DND-41 (cell line): Measurements from ENCODE around the gene FOCAD.
"Not testable (repeated sequence)": the region's sequence is repeated elsewhere in the genome, so short reads cannot be mapped to it uniquely, and the experiment has no call there.

Experiments used
- ATAC-seq: fragments of 200-7000 bp; cut with Tn5 transposase; 3 replicates; pipeline ENCODE4 v1.9.1; 2021; ENCODE audit warnings: low read depth; ENCODE audit not compliant: insufficient read depth
- DNase-seq: peaks from one replicate; pipeline ENCODE4 v3.0.0-alpha.2; 2020
- H2AFZ ChIP-seq: 2 replicates; pipeline ENCODE4 v1.6.0; 2012; ENCODE audit warnings: low read depth, low read length
- H3K27ac ChIP-seq: 2 replicates; pipeline ENCODE4 v1.5.1; 2012; ENCODE audit warnings: low read length, inconsistent platforms
- H3K27me3 ChIP-seq: fragments of 200-600 bp; sonication (generic); 2 replicates; pipeline ENCODE4 v1.6.0; 2012; ENCODE audit warnings: low read length, mild to moderate bottlenecking, inconsistent platforms; ENCODE audit not compliant: insufficient read depth, poor library complexity
- H3K36me3 ChIP-seq: 2 replicates; pipeline ENCODE4 v1.5.1; 2012; ENCODE audit warnings: low read length, inconsistent platforms; ENCODE audit not compliant: insufficient read depth
- H3K4me1 ChIP-seq: 2 replicates; pipeline ENCODE4 v1.5.1; 2012; ENCODE audit warnings: mild to moderate bottlenecking, low read length; ENCODE audit not compliant: insufficient read depth
- H3K4me2 ChIP-seq: 2 replicates; pipeline ENCODE4 v1.6.0; 2012; ENCODE audit warnings: mild to moderate bottlenecking, moderate library complexity, low read length, inconsistent platforms; ENCODE audit not compliant: insufficient read depth
- H3K4me3 ChIP-seq, 2 experiments: fragments of 200-600 bp in 1 of 2; shearing (Covaris generic) in 1 of 2; 2 replicates each; pipeline ENCODE4 v1.5.1; 2012 to 2016; ENCODE audit warnings: inconsistent platforms in 2 of 2, low read length in 2 of 2, mild to moderate bottlenecking in 2 of 2, low read depth in 1 of 2, moderate library complexity in 1 of 2
- H3K79me2 ChIP-seq: 2 replicates; pipeline ENCODE4 v1.6.0; 2012; ENCODE audit warnings: low read length, inconsistent platforms; ENCODE audit not compliant: insufficient read depth
- H3K9ac ChIP-seq: 2 replicates; pipeline ENCODE4 v1.6.0; 2012; ENCODE audit warnings: low read depth, mild to moderate bottlenecking, inconsistent platforms, low read length, moderate library complexity
- H3K9me3 ChIP-seq: 2 replicates; pipeline ENCODE4 v1.5.1; 2012; ENCODE audit warnings: low read length, moderate library complexity, mild to moderate bottlenecking, inconsistent platforms; ENCODE audit not compliant: insufficient read depth, severe bottlenecking
- H4K20me1 ChIP-seq: 2 replicates; pipeline ENCODE4 v1.6.0; 2012; ENCODE audit warnings: low read length; ENCODE audit not compliant: insufficient read depth
- EZH2 ChIP-seq: IDR thresholded peaks from 3 replicates; pipeline ENCODE4 v1.6.1; 2012; ENCODE audit warnings: borderline replicate concordance, low read depth, mild to moderate bottlenecking, moderate library complexity, low read length, inconsistent platforms; ENCODE audit not compliant: severe bottlenecking
- TF ChIP-seq, protein P1 (sequence below): IDR thresholded peaks from 2 replicates; pipeline ENCODE4 v1.5.1; 2012; ENCODE audit warnings: borderline replicate concordance, low read length, moderate library complexity, mild to moderate bottlenecking; ENCODE audit not compliant: poor library complexity, severe bottlenecking; ENCODE audit errors: extremely low read depth

FOCAD gene

DNA sequence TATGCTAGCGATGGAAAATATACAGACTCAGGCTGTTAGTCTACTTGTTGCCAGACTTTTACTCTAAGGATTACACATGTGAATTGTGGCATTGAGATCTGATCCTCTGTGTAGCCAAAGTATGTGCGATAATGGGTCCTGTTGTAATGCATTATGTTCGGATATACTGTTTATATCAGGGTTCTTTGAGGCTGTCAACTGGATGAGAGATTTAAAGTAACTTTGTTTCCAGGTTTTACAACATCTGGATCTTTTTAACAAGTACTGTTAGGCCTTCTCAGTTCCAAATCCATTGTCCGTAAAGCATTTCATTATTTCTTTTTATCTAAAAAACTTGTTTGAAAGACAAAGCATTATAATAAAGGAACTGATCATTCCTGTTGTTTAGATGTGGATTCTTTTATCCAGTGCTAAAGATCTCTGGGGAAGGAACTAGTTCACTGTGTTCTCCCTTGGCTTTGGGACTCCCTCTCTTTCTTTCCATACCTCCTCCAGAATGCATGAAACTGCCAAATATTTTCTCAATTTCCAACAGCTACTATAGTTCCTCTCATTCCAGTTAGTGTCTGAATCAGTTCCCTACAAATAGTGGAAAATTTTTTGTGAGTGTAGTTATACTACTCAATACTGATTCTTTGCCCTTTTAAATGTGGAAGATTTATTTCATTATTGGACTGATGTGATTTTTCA, 278.6 kb downstream of the FOCAD start:
- Histone ChIP-seq H3K36me3 (0 out of 2 replicates have a peak, but pooled peaks cover 5% of the 10 kb centered on the region), H3K79me2 (no peaks in the 10 kb centered on the region), H3K27me3 (no peaks in the 10 kb centered on the region)

DNA sequence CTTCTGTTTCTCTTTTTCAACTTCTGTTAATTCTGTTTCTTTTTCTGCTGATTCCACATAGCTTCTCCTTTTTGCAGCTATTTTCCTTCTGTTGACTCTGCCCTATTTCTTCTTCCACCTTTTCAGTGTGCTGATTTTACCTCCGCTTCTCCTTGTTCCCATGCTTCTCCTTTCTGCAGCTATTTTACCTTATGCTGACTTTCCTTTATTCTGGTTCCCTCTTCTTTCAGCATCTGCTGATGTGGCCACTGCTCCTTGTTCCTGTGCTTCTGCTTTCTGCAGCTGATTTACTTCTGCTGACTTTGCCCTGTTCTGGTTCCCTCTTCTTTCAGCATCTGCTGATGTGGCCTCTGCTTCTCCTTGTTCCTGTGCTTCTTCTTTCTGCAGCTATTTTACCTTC, 288.6 kb downstream of the FOCAD start:
- Histone ChIP-seq H3K27ac (no peak overlapping the region), H3K4me3 (no peak overlapping the region), H3K36me3 (peaks cover 12% of the 10 kb centered on the region)

More for the DNA sequence above, 278.6 kb downstream of the FOCAD start:
- H3K4me2 ChIP-seq, result no peak overlapping the region
- H3K9me3 ChIP-seq, result no peaks in the 10 kb centered on the region
- no peak for ATAC-seq
- no peak overlapping the region for H3K9ac ChIP-seq
- TF ChIP-seq EZH2, result no peak
- TF ChIP-seq, protein P1, sequence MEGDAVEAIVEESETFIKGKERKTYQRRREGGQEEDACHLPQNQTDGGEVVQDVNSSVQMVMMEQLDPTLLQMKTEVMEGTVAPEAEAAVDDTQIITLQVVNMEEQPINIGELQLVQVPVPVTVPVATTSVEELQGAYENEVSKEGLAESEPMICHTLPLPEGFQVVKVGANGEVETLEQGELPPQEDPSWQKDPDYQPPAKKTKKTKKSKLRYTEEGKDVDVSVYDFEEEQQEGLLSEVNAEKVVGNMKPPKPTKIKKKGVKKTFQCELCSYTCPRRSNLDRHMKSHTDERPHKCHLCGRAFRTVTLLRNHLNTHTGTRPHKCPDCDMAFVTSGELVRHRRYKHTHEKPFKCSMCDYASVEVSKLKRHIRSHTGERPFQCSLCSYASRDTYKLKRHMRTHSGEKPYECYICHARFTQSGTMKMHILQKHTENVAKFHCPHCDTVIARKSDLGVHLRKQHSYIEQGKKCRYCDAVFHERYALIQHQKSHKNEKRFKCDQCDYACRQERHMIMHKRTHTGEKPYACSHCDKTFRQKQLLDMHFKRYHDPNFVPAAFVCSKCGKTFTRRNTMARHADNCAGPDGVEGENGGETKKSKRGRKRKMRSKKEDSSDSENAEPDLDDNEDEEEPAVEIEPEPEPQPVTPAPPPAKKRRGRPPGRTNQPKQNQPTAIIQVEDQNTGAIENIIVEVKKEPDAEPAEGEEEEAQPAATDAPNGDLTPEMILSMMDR, result no peak
- H2AFZ ChIP-seq, result no peak overlapping the region
- no peaks in the 10 kb centered on the region for H4K20me1 ChIP-seq
- DNase-seq, result no peak
- H3K4me1 ChIP-seq, result no peaks in the 10 kb centered on the region
- H3K27ac ChIP-seq, result no peak overlapping the region
- no peak overlapping the region for H3K4me3 ChIP-seq

DNA sequence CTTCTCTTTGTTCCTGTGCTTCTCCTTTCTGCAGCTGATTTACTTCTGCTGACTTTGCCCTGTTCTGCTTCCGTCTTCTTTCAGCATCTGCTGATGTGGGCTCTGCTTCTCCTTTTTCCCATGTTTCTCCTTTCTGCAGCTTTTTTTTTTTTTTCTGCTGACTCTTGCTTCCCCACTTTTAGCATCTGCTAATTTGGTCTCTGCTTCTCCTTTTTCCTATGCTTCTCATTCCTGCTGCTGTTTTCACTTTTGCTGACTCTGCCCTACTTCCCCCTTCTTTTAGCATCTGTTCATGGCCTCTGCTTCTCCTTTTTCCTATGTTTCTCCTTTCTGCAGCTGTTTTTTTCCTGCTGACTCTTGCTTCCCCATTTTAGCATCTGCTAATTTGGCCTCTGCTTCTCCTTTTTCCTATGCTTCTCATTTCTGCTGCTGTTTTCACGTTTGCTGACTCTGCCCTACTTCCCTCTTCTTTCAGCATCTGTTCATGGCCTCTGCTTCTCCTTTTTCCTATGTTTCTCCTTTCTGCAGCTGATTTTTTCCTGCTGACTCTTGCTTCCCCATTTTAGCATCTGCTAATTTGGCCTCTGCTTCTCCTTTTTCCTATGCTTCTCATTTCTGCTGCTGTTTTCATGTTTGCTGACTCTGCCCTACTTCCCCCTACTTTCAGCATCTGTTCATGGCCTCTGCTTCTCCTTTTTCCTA, 289.3 kb downstream of the FOCAD start:
- not testable (repeated sequence) for H3K27me3 ChIP-seq, H2AFZ ChIP-seq, H3K27ac ChIP-seq, H3K9ac ChIP-seq, H3K9me3 ChIP-seq, H3K4me1 ChIP-seq, H3K4me3 ChIP-seq, H3K79me2 ChIP-seq, DNase-seq, ATAC-seq, H3K4me2 ChIP-seq, H4K20me1 ChIP-seq
- peaks cover 16% of the 10 kb centered on the region for H3K36me3 ChIP-seq

More for the DNA sequence above, 288.6 kb downstream of the FOCAD start:
- Histone ChIP-seq H3K4me1 (no peaks in the 10 kb centered on the region), H2AFZ (no peak overlapping the region), H3K79me2 (no peaks in the 10 kb centered on the region), H3K9me3 (no peaks in the 10 kb centered on the region), H3K27me3 (no peaks in the 10 kb centered on the region), H3K9ac (no peak overlapping the region), H3K4me2 (no peak overlapping the region), H4K20me1 (no peaks in the 10 kb centered on the region)
- TF ChIP-seq, protein P1, result no peak
- no peak for ATAC-seq
- no peak for DNase-seq

DNA sequence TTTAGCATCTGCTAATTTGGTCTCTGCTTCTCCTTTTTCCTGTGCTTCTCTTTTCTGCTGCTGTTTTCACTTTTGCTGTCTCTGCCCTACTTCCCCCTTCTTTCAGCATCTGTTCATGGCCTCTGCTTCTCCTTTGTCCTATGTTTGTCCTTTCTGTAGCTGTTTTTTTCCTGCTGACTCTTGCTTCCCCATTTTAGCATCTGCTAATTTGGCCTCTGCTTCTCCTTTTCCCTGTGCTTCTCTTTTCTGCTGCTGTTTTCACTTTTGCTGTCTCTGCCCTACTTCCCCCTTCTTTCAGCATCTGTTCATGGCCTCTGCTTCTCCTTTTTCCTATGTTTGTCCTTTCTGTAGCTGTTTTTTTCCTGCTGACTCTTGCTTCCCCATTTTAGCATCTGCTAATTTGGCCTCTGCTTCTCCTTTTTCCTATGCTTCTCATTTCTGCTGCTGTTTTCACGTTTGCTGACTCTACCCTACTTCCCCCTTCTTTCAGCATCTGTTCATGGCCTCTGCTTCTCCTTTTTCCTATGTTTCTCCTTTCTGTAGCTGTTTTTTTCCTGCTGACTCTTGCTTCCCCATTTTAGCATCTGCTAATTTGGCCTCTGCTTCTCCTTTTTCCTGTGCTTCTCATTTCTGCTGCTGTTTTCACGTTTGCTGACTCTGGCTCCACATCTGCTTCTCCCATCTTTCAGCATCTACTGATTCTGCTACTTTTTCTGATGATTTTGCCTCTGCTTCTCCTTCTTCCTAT, 290.3 kb downstream of the FOCAD start:
- not testable (repeated sequence) for H3K9ac ChIP-seq, ATAC-seq, H3K79me2 ChIP-seq, H3K4me3 ChIP-seq, DNase-seq, H3K27me3 ChIP-seq, H3K4me1 ChIP-seq, H3K4me2 ChIP-seq, H4K20me1 ChIP-seq, H3K9me3 ChIP-seq, H3K27ac ChIP-seq, H2AFZ ChIP-seq
- peaks cover 16% of the 10 kb centered on the region for H3K36me3 ChIP-seq
